NCI-H1092 treated with DMSO at 0.1 percent for 48 hours (cell line): ENCODE data around the gene VPS72.

ENCODE experiments used
- DNase-seq: peaks from one replicate; lab custom pipeline; 2025; lab: John Stamatoyannopoulos, UW

The VPS72 gene

GRCh38 chr1:151187205-151187604, 2.8 kb downstream of the VPS72 start:
- DNase-seq, result peak; percentile 45

- DNase-seq, result no peak
These were observed 5.8 kb downstream of the VPS72 start for GRCh38 chr1:151184211-151184610.

- no peak for DNase-seq
These were observed 13.4 kb downstream of the VPS72 start for GRCh38 chr1:151176514-151177045.

- no peak for DNase-seq
These were observed 14.1 kb downstream of the VPS72 start, which contains the start of gene TMOD4 for GRCh38 chr1:151175863-151176262. TMOD4 (minus strand) TSS chr1:151175981; CDS start chr1:151174875, 1,106 bp downstream.

- peak; percentile 54 for DNase-seq
These were observed 14.8 kb downstream of the VPS72 start for GRCh38 chr1:151175041-151175741.

GRCh38 chr1:151171190-151171589, 18.8 kb downstream of the VPS72 start:
- no peak for DNase-seq

GRCh38 chr1:151167116-151167515, 22.9 kb downstream of the VPS72 start:
- DNase-seq, result no peak

GRCh38 chr1:151166505-151166956, 23.5 kb downstream of the VPS72 start:
- no peak for DNase-seq

- peak; percentile 99 for DNase-seq
These were observed 24.1 kb downstream of the VPS72 start, which contains the start of the genes LYSMD1 and SCNM1 for GRCh38 chr1:151165738-151166504. LYSMD1 (minus strand) TSS chr1:151165902; CDS start chr1:151165258, 644 bp downstream. SCNM1 (plus strand) TSS chr1:151166144; CDS start chr1:151166153, 9 bp downstream.

GRCh38 chr1:151165281-151165737, 24.7 kb downstream of the VPS72 start:
- peak; percentile 79 for DNase-seq

- no peak for DNase-seq
These were observed 25.2 kb downstream of the VPS72 start for GRCh38 chr1:151164732-151165280.

GRCh38 chr1:151159373-151159772, 30.6 kb downstream of the VPS72 start:
- DNase-seq, result no peak

GRCh38 chr1:151158751-151159251, 31.2 kb downstream of the VPS72 start:
- no peak for DNase-seq

GRCh38 chr1:151158326-151158725, 31.7 kb downstream of the VPS72 start:
- DNase-seq, result no peak

- no peak for DNase-seq
These were observed 32.9 kb downstream of the VPS72 start for GRCh38 chr1:151157067-151157531.

GRCh38 chr1:151156515-151156819, 33.5 kb downstream of the VPS72 start, which contains the start of gene TNFAIP8L2:
TNFAIP8L2 (plus strand) TSS chr1:151156649; CDS start chr1:151158698, 2,049 bp downstream.
- no peak for DNase-seq

- DNase-seq, result no peak
These were observed 42.3 kb downstream of the VPS72 start for GRCh38 chr1:151147665-151148064.

- DNase-seq, result no peak
These were observed 42.9 kb downstream of the VPS72 start for GRCh38 chr1:151147132-151147503.

GRCh38 chr1:151146412-151147131, 43.4 kb downstream of the VPS72 start, which contains the start of gene SEMA6C:
SEMA6C (minus strand) TSS chr1:151146631; CDS start chr1:151142621, 4,010 bp downstream.
- peak; percentile 95 for DNase-seq

- no peak for DNase-seq
These were observed 44.0 kb downstream of the VPS72 start for GRCh38 chr1:151146072-151146411.

- peak; percentile 32 for DNase-seq
These were observed 44.5 kb downstream of the VPS72 start for GRCh38 chr1:151145304-151146071.
